ENCODE data around the gene CKLF. TPM values are rescaled to one million over a fixed set of nuclear protein-coding genes. Genes with fewer than 3 reads are reported as not detected.

CKLF gene
- total and polyA plus RNA-seq, 2 donors (not counting 1 experiment from before 2014, with no cell fraction given) = 30.4 to 53.6 TPM

DNA sequence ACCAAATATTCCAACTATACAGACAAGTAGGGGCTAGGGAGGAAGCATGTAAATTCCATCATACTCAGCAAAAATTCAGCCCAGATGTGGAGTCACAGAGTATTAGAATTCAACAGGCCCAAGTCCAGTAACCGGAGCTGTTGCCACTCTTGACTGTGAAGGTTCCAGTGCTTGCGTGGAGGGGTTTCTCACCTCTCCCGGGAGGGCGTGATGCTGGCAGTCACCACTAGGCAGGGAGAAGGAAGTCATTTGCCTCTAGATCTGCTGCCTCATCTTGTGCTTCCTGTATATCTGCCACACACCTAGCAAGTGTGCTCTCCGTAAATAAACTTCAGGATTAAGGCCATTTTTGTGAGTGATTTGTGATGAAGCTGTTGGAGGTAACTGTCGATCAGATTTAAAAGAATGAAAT, 1.0 kb upstream of the CKLF start:
- WGBS (ENCODE audit: insufficient coverage) = 10% methylated on average over 5 of the region's 6 CpGs
- Histone ChIP-seq H3K27me3 (replicated peaks in 1 of 4; ENCODE audit: control extremely low read depth in 1 of 4, control insufficient read depth in 3 of 4, insufficient read depth in 4 of 4, low read length in 3 of 4) (no peaks in the 10 kb centered on the region), H3K9me3 (ENCODE audit: control extremely low read depth in 1 of 3, control insufficient read depth in 2 of 3, insufficient read depth in 1 of 3, low read length in 2 of 3) (no peaks in the 10 kb centered on the region), H2AFZ (ENCODE audit: insufficient read depth, low read depth, low read length, poor library complexity, severe bottlenecking) (peak overlapping the region; percentile 89), H3K36me3 (replicated peaks in 1 of 2; ENCODE audit: control extremely low read depth in 1 of 2, control insufficient read depth in 1 of 2, extremely low read depth in 1 of 2, insufficient read depth in 2 of 2, low read length in 1 of 2) (peaks cover 0 to 3% of the 10 kb centered on the region in 2 experiments), H3K27ac (ENCODE audit: low read length in 2 of 2) (peak overlapping the region in 1 of 2 donors; percentile 75), H4K20me1 (ENCODE audit: control insufficient read depth, insufficient read depth, low read length, poor library complexity, severe bottlenecking) (peaks cover 8% of the 10 kb centered on the region), H3K4me2 (replicated peaks; ENCODE audit: low read depth, low read length, poor library complexity, severe bottlenecking) (peak overlapping the region; percentile 83), H3K4me1 (ENCODE audit: control insufficient read depth in 2 of 2, insufficient read depth in 2 of 2, low read length in 2 of 2) (peaks cover 63 to 71% of the 10 kb centered on the region in 2 donors), H3K9ac (ENCODE audit: low read length) (peak overlapping the region; percentile 74), H3K79me2 (ENCODE audit: control insufficient read depth, insufficient read depth, low read length) (peaks cover 43% of the 10 kb centered on the region), H3K4me3 (ENCODE audit: control extremely low read depth in 1 of 5, extremely low read depth in 1 of 5, insufficient read depth in 1 of 5, low read depth in 2 of 5, low read length in 4 of 5) (peak overlapping the region in 2 of 5 experiments; percentile 70 to 92)
- Mint-ChIP-seq H3K4me1 (peaks cover 84% of the 10 kb centered on the region), H3K9me3 (ENCODE audit: insufficient read depth) (no peaks in the 10 kb centered on the region), H3K27ac (peak overlapping the region; percentile 98), H3K4me3 (peak overlapping the region; percentile 95), H3K27me3 (no peaks in the 10 kb centered on the region)
- DNase-seq (peak; percentile 76), ATAC-seq (ENCODE audit: low read depth) (peak; percentile 34)
- POLR2A ChIA-PET = interaction anchor here (0.6 to 2.7 kb wide), 10 partner anchors 21 to 53 kb away, joined by 3 to 22 read pairs (median 4); partner anchors contain the start of gene CMTM3
- TF ChIP-seq EZH2 (IDR thresholded peaks at IDR 0.05; ENCODE audit: borderline replicate concordance, insufficient read depth, low read depth, low read length, poor library complexity, severe bottlenecking) = no peak
- TF ChIP-seq, protein P1, sequence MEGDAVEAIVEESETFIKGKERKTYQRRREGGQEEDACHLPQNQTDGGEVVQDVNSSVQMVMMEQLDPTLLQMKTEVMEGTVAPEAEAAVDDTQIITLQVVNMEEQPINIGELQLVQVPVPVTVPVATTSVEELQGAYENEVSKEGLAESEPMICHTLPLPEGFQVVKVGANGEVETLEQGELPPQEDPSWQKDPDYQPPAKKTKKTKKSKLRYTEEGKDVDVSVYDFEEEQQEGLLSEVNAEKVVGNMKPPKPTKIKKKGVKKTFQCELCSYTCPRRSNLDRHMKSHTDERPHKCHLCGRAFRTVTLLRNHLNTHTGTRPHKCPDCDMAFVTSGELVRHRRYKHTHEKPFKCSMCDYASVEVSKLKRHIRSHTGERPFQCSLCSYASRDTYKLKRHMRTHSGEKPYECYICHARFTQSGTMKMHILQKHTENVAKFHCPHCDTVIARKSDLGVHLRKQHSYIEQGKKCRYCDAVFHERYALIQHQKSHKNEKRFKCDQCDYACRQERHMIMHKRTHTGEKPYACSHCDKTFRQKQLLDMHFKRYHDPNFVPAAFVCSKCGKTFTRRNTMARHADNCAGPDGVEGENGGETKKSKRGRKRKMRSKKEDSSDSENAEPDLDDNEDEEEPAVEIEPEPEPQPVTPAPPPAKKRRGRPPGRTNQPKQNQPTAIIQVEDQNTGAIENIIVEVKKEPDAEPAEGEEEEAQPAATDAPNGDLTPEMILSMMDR (IDR thresholded peaks at IDR 0.05) = no peak
- intact Hi-C loops (cut with micrococcal nuclease) = no loop called here
- CTCF ChIA-PET = interaction anchor here (0.7 to 6.6 kb wide), 18 partner anchors 11 to 177 kb away, joined by 3 to 46 read pairs (median 8); no protein-coding TSS in a partner anchor

DNA sequence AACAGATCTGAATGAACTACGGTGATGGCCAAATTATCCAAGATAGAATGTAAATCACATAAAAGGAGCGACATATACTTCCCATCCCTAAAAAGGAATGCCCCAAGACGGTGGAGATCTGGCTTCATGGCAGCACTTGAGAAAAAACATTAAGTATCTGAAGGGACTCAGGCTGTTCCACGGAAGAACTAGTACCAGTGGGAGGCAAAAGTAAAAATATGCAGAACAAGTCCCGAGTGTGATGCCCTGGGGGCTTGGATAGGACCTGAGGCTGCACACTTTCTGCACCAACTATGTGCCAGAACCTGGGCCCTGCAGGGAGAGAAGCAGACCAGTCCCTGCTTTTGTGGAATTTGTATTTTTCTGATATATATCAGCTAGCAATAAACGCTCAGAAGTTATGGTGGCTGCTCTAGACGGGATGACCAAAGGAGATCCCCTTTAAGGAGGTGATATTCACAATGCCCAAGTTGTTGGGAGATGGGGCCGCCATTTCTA, 539 bp upstream of the CKLF start:
- Mint-ChIP-seq H3K9me3 (ENCODE audit: insufficient read depth) (no peaks in the 10 kb centered on the region), H3K4me3 (peak overlapping the region; percentile 95), H3K4me1 (peaks cover 84% of the 10 kb centered on the region), H3K27me3 (no peaks in the 10 kb centered on the region), H3K27ac (peak overlapping the region; percentile 98)
- H3K9me3 ChIP-seq (ENCODE audit: control extremely low read depth in 1 of 3, control insufficient read depth in 2 of 3, insufficient read depth in 1 of 3, low read length in 2 of 3) = no peaks in the 10 kb centered on the region
- TF ChIP-seq, protein P1 (IDR thresholded peaks at IDR 0.05) = no peak
- TF ChIP-seq EZH2 (IDR thresholded peaks at IDR 0.05; ENCODE audit: borderline replicate concordance, insufficient read depth, low read depth, low read length, poor library complexity, severe bottlenecking) = no peak
- WGBS (ENCODE audit: insufficient coverage) = 38% methylated on average over 3 of the region's 8 CpGs
- DNase-seq (no peak), ATAC-seq (ENCODE audit: low read depth) (peak; percentile 2)
- H3K27me3 ChIP-seq (replicated peaks in 1 of 4; ENCODE audit: control extremely low read depth in 1 of 4, control insufficient read depth in 3 of 4, insufficient read depth in 4 of 4, low read length in 3 of 4) = no peaks in the 10 kb centered on the region
- CTCF ChIA-PET = interaction anchor here (0.9 to 6.6 kb wide), 21 partner anchors 8 to 279 kb away, joined by 3 to 46 read pairs (median 7); partner anchors contain the start of gene NAE1
- H3K4me1 ChIP-seq (ENCODE audit: control insufficient read depth in 2 of 2, insufficient read depth in 2 of 2, low read length in 2 of 2) = peaks cover 59 to 67% of the 10 kb centered on the region in 2 donors
- peak overlapping the region; percentile 89 for H2AFZ ChIP-seq (ENCODE audit: insufficient read depth, low read depth, low read length, poor library complexity, severe bottlenecking)
- H3K4me3 ChIP-seq (ENCODE audit: control extremely low read depth in 1 of 5, extremely low read depth in 1 of 5, insufficient read depth in 1 of 5, low read depth in 2 of 5, low read length in 4 of 5) = peak overlapping the region; percentile 60 to 92 (median 71)
- peak overlapping the region; percentile 83 for H3K4me2 ChIP-seq (replicated peaks; ENCODE audit: low read depth, low read length, poor library complexity, severe bottlenecking)
- POLR2A ChIA-PET = interaction anchor here (0.6 to 2.7 kb wide), 14 partner anchors 8 to 57 kb away, joined by 3 to 22 read pairs (median 4); partner anchors contain the start of gene CMTM3
- peak overlapping the region; percentile 71 to 75 for H3K27ac ChIP-seq (ENCODE audit: low read length in 2 of 2)
- peaks cover 0 to 3% of the 10 kb centered on the region in 2 experiments for H3K36me3 ChIP-seq (replicated peaks in 1 of 2; ENCODE audit: control extremely low read depth in 1 of 2, control insufficient read depth in 1 of 2, extremely low read depth in 1 of 2, insufficient read depth in 2 of 2, low read length in 1 of 2)
- H3K79me2 ChIP-seq (ENCODE audit: control insufficient read depth, insufficient read depth, low read length) = peaks cover 43% of the 10 kb centered on the region
- peak overlapping the region; percentile 74 for H3K9ac ChIP-seq (ENCODE audit: low read length)
- H4K20me1 ChIP-seq (ENCODE audit: control insufficient read depth, insufficient read depth, low read length, poor library complexity, severe bottlenecking) = peaks cover 8% of the 10 kb centered on the region
- intact Hi-C loops (cut with micrococcal nuclease) = loop anchor here (1.0 to 2.0 kb wide), 5 partner anchors 28 to 144 kb away; partner anchors contain the start of gene CMTM4
